Pulmonary artery endothelial cell (primary cell): Measurements from ENCODE around the gene ZNF516. TPM values are rescaled to one million over a fixed set of nuclear protein-coding genes. Genes with fewer than 3 reads are reported as not detected.

Experiments used
- DNase-seq: peaks from one replicate; pipeline ENCODE4 v3.0.0-alpha.2; 2011; ENCODE audit warnings: low read depth, low spot score
- total RNA-seq: library from RNA; depleted of rRNA; stranded (reverse); fragments of >200 nt; gene quantifications from 2 replicates; pipeline ENCODE4 v1.2.3, GENCODE V29; 2014

ZNF516 gene
- total RNA-seq, 1 donor from 2014 or later = 10.0 TPM

DNA sequence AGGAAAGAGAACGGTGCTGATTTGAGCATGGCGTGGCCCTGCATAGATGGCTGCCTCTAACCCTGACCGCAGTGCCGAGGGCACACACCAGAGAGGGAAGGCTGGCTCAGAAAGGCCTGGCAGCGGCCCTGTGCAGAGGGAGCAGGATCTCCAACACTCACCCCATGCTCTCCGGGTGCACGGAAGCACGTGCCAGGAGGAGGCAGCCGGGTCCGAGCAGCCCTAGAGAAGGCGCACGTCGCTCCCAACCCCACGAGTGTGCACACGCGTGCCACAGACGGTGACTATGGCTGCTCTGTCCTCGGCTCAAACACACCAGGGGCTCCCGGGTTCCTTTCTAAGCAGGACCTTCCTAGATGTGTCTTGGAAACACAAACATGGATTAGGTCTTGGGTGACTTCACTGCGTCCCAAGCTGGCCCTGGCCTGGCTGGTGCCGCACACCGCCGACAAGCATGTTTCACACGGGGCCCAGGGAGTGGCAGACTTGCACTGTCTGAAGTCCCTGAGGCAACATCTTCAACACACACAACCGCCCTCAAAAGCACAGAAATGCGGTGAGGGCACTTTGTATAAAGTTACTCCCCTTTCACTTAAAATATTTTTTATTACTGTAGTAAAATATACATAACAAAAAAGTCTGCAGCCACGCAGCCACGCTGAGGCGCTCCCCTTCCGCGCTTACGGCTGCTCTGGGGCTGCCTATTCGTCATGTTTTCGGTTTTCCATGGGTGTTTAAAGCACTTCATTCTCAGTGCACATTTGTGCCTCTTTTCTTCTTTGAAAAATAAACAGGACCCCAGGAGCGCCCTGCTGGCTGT lies 110.0 kb downstream of the ZNF516 start:
- DNase-seq = no peak

DNA sequence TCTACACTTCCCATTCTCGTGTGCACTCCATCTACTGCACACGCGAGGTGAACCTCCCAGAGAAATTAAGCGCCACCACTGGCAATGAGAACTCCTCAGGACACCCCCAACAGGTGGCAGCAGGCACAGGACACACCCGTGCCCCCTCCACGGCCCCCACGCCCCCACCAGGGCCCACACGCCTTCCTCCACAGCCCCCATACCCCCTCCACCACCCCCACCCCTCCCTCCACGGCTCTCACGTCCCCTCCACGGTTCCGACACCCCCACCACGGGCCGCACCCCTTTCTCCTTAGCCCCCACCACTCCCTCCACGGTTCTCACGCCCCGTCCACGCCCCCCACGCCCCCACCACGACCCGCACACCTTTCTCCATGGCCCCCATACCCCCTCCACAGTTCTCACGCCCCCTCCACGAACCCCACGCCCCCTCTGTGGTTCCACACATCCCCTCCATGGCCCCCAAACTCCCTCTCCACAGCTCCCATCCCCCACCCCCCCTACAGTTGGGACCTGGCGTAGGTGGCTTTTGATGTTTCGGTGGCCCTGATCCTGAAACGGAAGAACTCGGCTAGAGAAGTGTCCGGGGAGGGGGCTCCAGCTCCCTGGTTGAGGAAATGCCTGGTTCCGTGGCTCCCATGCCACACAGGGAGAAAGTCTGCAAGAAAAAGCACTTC lies 110.8 kb downstream of the ZNF516 start:
- no peak for DNase-seq

DNA sequence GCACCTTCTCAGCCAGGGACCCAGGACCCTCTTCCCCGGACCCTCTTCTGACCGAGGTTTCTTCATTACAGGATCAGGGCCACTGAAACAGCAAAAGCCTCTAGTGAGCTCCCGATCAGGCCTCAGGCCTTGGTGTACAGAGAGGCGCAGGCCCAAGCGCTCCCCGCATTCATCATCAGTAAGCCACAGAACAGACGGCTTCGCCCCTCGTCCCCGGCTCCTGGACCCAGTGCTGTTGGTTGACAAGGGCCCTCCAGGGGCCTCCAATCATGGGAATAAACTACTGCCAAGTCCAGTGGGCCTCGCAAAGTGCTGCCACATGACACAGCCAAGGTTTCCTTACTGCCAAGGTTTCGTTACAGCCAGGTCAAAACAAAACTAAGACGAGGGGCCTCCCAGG lies 111.4 kb downstream of the ZNF516 start:
- no peak for DNase-seq

DNA sequence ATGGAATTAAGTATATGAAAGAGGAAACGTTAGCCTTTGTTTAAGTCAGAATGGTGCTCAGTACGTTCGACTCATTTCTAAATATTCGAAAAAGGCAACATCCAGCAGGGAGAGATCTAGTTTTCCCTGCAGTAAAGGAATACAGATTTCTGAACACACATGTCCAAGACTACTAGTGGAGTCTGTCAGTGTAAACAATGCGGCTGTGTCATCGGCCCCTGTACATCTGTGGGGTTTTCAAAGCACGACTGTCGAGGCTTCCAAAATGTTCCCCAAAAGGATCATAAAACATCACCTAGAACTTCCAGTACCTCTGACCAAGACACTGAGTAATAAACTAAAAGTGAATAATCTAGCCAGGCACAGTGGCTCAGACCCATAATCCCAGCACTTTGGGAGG lies 112.8 kb downstream of the ZNF516 start:
- no peak for DNase-seq

DNA sequence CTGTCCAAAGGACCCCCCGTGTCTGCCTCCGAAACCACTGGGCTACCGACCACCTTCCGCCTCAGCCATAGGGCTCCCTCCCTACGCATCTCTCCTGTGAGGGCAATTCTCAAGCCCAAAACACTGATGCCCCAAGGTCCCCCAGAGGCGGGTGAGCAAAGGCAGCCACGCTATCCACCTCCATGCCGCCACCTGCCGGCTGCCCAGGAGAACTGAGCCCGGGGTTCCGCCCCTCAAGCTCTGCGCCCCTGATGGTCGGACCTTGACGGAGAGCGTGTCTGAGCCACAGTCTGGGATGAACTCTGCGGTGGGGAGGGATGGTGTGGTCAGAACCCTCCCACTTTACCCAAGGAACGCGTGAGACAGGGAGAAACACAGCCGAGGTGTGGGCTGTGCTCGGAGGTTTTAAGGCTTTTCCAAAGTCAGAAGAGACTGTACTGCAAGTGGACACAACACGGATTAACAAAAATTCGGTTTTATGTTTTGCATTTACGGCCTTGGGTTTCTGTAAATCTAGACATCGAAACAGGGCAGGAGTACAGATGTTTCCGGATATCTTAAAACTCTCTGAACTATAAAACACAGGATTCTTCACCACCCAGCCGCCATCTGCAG lies 114.1 kb downstream of the ZNF516 start:
- DNase-seq = no peak

DNA sequence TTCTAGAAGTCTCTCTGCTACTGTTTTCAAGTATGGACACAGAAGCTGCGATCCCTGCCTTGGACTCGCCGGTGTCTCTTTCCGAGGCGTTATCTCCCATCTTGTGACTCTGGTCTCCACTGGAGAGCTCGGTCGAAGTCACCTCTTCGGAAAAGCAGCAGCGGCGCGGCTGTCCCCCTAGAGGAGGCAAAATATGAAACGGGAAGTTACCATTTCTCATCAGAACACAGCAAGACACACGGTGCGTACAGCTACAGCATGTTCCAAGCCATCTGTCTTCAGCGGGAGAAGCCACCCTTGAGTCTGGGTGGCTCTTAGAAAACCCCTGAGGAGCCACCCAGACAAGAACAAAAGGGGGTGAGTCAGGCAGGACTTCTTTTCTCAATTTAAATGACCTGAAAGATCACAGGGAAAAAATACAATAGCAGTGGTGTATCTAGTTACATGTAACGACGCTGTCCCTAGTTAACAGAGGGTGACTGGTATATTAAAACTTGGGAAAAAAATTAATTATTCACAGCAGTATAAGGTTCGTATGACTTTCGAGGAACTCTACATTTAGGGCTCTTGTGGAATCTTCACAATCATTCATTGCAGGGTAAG lies 114.8 kb downstream of the ZNF516 start:
- no peak for DNase-seq

DNA sequence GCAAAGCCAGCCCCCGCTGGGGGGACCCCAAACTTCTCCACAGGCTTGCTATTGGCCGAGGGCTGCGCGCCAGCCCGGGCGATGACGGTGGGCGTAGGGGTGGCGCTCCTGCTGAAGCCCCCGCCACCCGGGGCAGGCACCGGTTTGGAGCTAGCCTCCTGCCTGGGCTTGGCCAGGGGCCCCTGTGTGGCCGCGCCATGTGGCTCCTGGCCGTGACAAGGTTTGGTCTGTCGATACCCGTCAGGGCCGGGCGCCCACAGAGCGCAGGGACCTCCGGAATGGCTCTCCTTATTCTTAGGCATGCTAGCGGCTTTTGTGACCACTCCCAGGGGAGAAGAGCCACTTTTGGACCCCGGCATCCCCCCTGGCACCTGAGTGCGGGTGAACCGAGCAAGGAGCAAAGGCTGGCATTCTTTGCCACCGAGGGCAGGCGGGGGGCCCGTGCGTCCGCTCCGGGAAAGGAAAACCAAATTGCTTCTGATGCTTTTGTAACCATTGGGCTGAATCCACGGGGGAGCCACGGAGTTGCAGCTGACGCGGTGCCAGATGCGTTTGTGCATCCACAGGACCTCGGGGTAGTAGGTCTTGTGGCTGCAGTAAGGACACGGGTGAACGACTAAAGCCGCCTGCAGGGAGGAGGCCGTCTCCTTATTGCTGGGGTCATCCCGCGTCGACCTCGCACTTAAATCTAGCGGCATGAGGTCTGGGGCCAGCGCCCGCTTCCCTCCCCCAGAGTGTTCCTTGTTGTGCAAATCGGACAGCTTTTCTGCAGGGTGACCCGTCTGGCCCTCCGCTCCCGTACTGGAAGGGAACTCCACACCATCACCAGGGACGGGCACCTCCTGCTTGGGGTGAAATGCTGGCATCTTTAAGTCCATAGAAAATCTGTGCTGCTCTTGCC lies 115.6 kb downstream of the ZNF516 start:
- DNase-seq = no peak

DNA sequence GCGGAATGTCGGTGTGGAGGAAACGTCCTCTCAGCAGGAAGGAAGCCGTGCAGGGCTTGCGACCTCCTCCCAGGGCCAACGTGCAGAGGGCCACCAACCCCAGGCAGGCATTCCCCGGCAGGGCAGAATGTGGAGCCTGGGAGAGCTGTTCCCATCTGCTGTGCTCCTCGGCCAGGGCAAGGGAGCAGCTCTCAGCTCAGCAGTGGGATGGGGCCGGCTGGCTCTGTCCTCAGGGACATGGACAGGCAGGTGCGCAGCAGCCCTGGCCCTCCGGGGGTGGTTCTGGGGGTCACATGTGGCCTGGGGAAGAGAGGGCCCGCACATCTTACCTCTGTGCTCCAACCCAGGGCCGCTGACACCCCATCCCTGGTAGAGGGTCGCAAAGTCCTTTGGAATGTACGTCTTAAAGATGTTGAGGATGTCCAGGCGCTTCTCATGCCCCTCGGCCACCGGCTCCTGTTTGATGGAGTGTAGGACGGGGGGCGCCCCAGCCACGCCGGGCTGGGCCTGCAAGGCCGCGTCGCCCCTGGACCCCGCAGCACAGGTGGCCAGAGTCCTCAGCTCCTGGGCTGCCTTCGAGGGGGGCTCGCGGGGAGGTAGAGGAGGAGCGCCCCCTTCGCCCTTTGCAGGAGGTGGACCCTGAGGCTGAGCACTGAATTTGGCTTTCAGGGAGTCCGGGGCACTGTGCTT lies 116.4 kb downstream of the ZNF516 start:
- no peak for DNase-seq

DNA sequence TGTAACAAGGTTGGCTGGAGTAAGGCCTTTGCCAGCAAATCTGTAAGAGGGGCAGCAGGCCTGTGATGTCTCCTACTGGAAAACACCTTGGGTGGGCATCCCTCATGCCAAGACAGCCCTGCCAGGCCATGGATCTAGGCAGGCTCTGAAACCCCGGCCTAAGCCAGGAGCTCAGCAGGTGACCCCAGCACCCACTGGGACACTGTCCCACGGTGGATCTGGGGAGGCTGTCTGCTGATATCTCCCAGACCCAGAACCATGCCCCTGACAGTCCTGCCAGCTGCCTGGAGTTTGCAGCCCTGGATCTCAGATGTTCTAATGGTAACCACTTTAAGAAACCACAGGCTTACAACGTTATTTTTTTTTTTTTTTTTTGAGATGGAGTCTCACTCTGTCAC lies 117.7 kb downstream of the ZNF516 start:
- no peak for DNase-seq

DNA sequence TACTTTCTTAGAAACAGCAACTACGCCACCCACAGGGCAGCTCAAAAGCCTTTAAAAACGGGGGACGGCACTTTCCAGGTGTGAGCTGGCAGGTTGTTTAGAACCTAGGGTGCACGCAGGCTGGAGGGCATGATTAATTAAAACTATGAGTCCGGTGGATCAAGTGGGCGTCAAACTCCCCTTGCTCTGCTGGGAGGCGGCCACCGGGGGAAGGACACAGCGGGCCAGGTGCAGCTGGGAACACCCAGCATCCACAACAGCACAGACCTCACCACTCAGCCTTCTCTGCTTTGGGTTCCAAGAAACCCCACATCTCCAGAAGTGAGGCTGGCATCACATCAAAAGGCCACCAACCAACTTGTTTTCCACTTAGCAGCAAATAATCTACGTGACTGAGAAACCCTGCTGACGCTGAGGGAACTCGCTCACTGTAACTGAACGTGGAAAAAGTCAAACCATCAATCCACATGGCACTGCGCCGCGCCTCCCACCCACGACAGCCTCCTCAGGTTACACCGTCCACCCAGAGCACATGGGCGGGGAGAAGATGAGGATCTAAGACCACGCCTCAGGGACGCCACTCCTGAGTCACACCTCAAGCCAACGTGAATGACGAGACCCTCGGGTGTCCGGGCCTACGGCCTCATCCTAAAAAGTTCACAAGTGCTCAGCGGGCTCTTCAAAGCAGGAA lies 118.2 kb downstream of the ZNF516 start:
- DNase-seq = no peak

DNA sequence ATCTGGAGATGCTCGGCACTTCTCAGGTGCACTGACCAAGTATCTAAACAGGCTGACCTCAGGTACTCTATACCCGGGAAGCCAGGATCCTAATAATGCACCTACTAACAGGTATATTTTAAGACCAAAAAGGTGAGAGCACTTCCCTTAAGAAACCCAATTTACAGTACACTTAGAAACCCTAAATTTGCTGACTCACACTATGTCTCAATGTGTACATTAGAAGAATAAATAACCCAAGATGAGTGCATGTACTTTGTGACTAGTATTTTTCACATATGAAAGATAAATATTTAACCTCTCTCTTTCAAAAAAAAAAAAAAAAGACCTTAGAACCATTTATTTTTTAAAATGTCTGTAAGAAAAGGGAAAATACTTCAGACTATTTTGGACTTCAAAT lies 118.8 kb downstream of the ZNF516 start:
- no peak for DNase-seq

DNA sequence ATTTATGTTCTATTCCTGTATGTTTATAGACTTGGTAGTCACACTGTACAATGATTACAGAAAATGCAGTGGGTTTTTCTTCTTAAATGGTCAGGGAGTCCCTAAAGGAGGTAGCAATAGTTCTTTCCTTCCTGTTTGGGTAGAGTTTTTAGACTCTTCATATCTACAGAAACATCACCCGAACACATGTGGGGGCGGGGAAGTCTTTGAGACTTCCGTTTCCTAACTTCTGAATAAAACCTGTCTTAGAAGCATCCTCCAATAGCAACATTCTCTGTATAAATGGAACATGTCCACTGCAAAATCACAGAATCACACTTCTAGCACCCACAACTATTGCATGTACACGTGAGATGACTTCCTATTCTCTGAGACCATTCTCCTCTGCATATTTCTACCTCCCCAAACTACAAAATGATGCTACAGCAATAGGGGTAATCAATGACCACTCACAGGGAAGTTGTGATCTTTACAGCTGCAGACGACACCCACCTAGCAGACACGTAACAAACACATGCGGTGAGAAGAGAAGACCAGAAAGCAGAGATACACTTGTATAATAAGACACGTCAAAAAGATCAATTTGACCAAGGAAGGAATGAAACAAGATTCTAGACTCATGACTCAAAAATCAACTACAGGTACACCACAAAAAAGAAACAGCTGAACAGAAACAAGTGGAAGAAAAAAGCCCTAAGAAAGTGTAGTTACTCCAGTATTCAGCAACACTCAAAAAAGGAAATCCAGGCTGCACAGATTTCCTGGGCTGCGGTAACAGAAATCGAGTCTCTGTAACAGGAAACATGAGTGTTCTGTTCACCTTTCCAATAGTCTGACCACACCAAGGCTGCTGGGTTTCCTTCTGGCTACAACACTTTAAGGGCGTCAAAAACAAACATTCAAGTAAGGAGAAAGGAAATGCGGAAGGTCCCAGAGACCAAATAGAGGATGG lies 120.4 kb downstream of the ZNF516 start:
- no peak for DNase-seq

DNA sequence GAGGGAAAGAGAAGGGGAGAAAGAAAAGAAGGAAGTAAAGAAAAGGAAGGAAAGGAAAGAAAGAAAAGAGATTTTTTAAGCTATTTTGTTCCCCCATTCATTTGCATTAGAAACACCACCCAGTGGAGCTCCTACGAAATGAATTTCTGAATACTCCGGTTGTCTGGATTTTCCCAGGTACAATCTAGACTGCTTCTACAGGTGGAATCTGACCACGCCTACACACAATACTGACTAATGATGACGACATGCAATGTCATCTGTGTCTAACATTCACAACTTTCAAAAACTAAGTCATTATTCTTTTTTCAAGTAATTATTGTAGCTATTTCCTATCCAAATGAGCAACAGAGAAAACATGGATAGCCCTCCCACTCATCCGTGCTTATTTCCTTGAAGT lies 121.7 kb downstream of the ZNF516 start:
- DNase-seq = no peak

DNA sequence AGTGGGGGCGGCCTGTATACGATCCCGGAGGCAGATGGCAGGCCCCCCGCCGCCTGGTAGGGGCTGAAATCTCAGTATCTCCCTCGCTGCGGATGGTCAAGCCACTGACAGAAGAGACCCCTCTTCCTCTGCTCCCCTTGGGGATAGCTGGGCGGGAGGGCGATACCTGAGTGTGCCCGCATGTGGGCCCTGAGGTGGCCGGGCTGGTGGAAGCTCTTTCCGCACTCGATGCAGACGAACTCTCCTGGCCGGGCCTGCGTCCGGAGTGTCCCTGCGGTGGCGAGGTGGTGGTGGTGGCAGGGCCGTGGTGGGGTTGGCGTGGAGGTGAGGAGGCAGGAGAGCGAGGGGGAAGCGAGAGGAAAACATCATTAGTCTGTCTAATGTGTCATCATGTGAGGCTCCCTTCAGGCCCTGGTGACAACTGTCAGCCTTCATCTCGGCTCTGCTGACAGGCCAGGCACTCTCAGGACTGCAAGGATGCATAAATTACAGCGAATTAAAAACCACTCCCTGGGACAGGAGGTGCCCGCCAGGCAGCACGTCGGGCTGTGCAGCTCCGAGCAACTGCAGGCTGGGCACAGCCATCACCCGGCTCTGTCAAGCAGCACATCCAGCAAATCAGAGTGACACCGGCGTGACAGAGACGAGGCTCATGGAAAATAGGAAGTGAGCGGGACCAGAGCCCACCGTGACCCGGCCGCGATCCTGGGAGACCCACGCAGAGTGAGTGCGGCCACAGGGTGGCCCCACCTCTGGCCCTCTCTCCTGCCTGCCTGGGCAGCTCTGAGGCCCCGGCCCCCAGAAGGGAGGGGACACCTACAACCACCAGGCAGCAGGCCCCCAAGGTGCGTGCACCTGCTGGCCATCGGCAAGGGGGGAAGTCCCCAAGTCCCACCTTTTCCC lies 123.5 kb downstream of the ZNF516 start:
- no peak for DNase-seq

DNA sequence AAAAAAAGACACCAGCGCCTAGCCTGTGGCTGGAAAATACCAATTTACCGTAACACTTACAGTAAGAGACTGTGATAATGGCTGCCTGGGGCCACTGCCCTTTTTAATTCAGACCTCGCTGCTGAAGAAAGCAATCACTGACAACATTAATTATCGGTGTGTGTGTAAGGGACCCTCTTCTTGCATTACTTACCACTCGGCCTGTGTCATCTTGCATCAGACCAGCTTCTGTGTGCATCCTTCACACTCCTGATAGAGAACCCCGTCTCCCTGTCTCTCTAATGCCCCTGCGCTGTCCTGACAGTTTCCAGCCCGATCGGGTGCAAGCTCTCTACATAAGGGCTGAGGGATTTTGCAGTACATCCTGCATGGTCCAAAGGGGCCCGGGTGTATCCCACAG lies 124.4 kb downstream of the ZNF516 start:
- no peak for DNase-seq

DNA sequence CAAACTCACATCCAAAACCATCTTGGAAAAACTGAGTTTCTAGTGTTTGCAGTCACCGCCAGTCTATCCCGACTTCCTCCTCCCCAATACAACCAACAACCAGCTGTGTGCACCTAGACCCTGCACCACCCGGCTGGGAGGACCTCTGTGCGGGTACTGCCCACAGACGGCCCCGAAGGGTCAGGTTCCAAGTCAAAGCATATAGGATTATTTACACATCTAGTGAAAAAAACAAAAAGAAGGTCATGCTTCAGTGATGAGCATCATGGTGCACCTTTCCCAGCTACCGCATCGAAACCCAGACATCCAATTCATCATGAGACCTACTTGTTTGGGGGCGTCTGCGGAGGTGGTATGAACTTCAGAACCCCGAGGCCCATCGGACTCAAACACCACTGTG lies 124.8 kb downstream of the ZNF516 start:
- DNase-seq = no peak

DNA sequence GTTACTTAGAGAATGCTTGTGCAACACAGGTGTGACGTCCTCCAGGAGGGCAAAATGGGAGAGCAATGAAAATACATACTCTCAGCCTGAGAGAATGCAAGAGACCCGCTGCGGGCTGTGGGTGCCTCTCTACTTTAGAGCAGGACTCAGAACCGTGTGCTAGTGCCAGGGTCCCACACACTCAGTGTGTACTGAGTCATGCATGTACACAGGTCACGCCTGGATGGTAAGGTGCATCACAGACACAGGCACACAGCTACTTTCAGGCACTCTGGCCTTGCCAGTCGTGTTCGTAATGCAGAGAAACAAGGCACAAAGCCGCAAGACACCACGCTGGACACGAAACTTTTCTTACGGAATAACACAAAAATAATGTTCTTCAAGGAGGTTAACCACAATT lies 125.3 kb downstream of the ZNF516 start:
- DNase-seq = no peak

DNA sequence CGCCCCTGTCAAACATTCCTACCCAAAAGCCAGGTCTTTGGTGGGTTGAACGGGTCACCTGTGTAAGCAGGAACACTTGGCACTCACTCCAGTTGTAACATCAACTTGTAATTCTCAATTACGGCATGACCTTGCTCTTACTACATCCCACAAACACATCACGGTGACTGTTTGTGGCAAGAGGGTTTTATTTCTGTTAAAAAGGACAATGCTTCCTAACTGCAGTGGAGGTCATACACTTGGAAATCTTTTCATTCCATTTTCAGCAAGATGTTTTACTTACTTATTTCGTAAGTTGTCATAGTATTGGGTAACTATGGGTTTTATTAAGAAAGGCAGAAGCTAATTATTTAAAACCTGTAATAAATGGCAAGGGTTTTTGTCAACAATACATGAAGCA lies 126.1 kb downstream of the ZNF516 start:
- DNase-seq = no peak
